GM18517 (cell line): ENCODE measurements around the gene GNG13.
"Not testable (repeated sequence)": the region's sequence is repeated elsewhere in the genome, so short reads cannot be mapped to it uniquely, and the experiment has no call there.

Experiments
- ATAC-seq: cut with Tn5 transposase; IDR thresholded peaks from one replicate; pipeline ENCODE4 v1.9.1; 2021; ENCODE audit warnings: mild to moderate bottlenecking, moderate library complexity; ENCODE audit not compliant: unreplicated experiment

The GNG13 gene

GRCh38 chr16:780296-780695 lies 20.2 kb downstream of the GNG13 start:
- ATAC-seq, result no peak

GRCh38 chr16:779561-779960 lies 21.0 kb downstream of the GNG13 start:
- no peak for ATAC-seq

- no peak for ATAC-seq
Observed at GRCh38 chr16:778909-779527, 21.5 kb downstream of the GNG13 start.

GRCh38 chr16:778447-778846 lies 22.1 kb downstream of the GNG13 start:
- ATAC-seq, result no peak

GRCh38 chr16:777826-778225 lies 22.7 kb downstream of the GNG13 start:
- no peak for ATAC-seq

GRCh38 chr16:776824-777223 lies 23.7 kb downstream of the GNG13 start:
- ATAC-seq, result no peak

GRCh38 chr16:776298-776697 lies 24.2 kb downstream of the GNG13 start:
- ATAC-seq, result not testable (repeated sequence)

GRCh38 chr16:775236-775796 lies 25.2 kb downstream of the GNG13 start:
- no peak for ATAC-seq

GRCh38 chr16:774086-775001 lies 26.2 kb downstream of the GNG13 start:
- no peak for ATAC-seq

GRCh38 chr16:772959-773358 lies 27.6 kb downstream of the GNG13 start:
- no peak for ATAC-seq

- ATAC-seq, result no peak
Observed at GRCh38 chr16:770411-770810, 30.1 kb downstream of the GNG13 start.

- ATAC-seq, result no peak
Observed at GRCh38 chr16:769934-770333, 30.6 kb downstream of the GNG13 start.

- ATAC-seq, result no peak
Observed at GRCh38 chr16:769184-769784, 31.2 kb downstream of the GNG13 start.

GRCh38 chr16:768428-768827 lies 32.1 kb downstream of the GNG13 start:
- ATAC-seq, result no peak

GRCh38 chr16:767743-768235 lies 32.7 kb downstream of the GNG13 start:
- no peak for ATAC-seq

GRCh38 chr16:766820-767640 lies 33.5 kb downstream of the GNG13 start:
- ATAC-seq, result no peak

- ATAC-seq, result no peak
Observed at GRCh38 chr16:766008-766819, 34.3 kb downstream of the GNG13 start.

GRCh38 chr16:765488-765865 lies 35.1 kb downstream of the GNG13 start:
- no peak for ATAC-seq

- ATAC-seq, result no peak
Observed at GRCh38 chr16:764848-765487, 35.6 kb downstream of the GNG13 start.
